Activated CD4-positive, alpha-beta memory T cell treated with anti-CD3 and anti-CD28 coated beads, Interleukin-2, amount 10 ng/mL, durations not matched to agents 7 days and 5 days (primary cell): Measurements from ENCODE around the gene EIF4E3. TPM values are rescaled to one million over a fixed set of nuclear protein-coding genes. Genes with fewer than 3 reads are reported as not detected.

Source experiments
- CTCF ChIA-PET: fragments of 350-600 bp; sonication (Branson Sonifier 250); formaldehyde crosslinking; loops from one replicate; lab custom pipeline; 2021; ENCODE audit warnings: antibody characterized with exemption, inconsistent platforms; lab: Charles Lee
- POLR2A ChIA-PET: fragments of 350-600 bp; sonication (Branson Sonifier 250); formaldehyde crosslinking; loops from one replicate; lab custom pipeline; 2021; ENCODE audit warnings: antibody characterized with exemption; lab: Charles Lee
- DNase-seq: peaks from one replicate; pipeline ENCODE4 v3.0.0-alpha.2; 2020
- H3K27ac Mint-ChIP-seq: one replicate; pipeline ENCODE4 v1.8.0; 2021; ENCODE audit warnings: mild to moderate bottlenecking, mixed read lengths
- H3K27me3 Mint-ChIP-seq: one replicate; pipeline ENCODE4 v1.8.0; 2021; ENCODE audit warnings: mixed read lengths
- H3K36me3 Mint-ChIP-seq: one replicate; pipeline ENCODE4 v1.8.0; 2021; ENCODE audit warnings: low read depth, mixed read lengths
- H3K4me1 Mint-ChIP-seq: one replicate; pipeline ENCODE4 v1.8.0; 2021; ENCODE audit warnings: mixed read lengths
- H3K4me3 Mint-ChIP-seq: one replicate; pipeline ENCODE4 v1.8.0; 2021; ENCODE audit warnings: mild to moderate bottlenecking, mixed read lengths
- H3K9me3 Mint-ChIP-seq: one replicate; pipeline ENCODE4 v1.8.0; 2021; ENCODE audit warnings: mixed read lengths
- total RNA-seq, 2 experiments: library from RNA; stranded (reverse); gene quantifications; one replicate each; pipeline ENCODE4 v1.2.3, GENCODE V29; 2021

Gene EIF4E3
- total RNA-seq: 10 to 100 TPM; 76.9 TPM

DNA sequence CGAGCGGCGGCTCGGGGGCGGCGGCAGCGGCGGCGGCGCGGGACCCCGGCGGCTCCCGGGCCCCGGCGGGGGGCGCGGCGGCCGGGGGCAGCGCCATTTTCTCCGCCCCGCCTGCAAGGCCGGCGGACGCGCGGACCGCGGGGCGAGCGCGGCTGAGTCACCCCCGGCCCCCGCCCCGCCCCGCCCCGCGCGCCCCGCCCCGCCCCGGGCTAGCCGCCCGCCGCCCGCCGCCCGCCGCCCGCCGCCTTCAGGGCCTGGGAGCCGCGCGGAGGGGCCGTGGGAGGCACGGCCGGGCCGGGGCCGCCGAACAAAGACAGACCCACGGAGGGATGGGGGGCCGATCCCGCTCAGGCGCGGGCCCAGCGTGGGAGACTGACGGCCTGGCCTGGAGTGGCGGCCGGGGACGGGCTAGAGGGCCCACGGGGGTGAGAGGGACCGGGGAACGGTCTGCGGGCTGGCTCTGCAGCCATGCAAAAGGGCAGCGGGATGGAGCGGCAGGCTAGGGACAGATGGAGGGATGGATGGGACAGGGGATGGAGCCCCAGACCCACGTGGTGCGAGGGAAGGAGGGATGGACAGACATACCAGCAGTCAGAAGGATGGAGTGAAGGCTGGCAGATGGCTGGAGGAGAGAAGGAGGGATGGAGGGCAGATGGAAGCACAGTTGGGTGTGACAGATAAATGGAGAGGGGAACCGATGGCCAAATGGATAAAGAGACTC, at the start of gene EIF4E3:
Gene EIF4E3 (minus strand): TSS at position 132 of the 721 bp plus-strand sequence. CDS start 35 bp downstream, at position 97.
- Mint-ChIP-seq H3K36me3 (peaks cover 32% of the 10 kb centered on the region), H3K4me3 (peak within 1 kb of the TSS; percentile 94), H3K27ac (peak within 1 kb of the TSS; percentile 94), H3K9me3 (no peaks in the 10 kb centered on the region), H3K4me1 (peaks cover 69% of the 10 kb centered on the region), H3K27me3 (no peaks in the 10 kb centered on the region)
- ChIA-PET CTCF (interaction anchor here (1.6 to 3.0 kb wide), 2 partner anchors 8 to 14 kb away, joined by 5 to 13 read pairs; no protein-coding TSS in a partner anchor), POLR2A (interaction anchor here (0.7 to 2.5 kb wide), 7 partner anchors 14 to 722 kb away, joined by 3 to 11 read pairs (median 7); partner anchors contain the start of gene FOXP1)
- peak; percentile 50 for DNase-seq

DNA sequence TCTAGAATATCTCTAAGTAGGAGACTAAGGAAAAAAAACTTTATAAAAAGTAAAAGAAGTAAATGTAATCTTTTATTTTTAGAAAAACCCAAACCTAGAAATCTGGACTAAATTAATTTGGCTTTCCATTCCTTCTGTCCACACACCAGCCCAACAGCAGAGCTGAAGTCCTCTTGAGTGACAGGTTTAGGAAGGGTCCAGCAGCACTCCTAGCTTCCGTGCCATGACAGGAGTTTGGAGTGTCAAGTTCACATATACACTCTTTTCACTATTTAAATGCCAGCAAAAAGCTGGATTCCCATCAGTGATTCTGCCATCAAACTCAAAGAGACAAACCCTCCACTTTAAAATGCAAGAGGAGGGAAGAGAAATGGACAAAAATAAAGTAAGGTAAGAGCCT, 46.7 kb upstream of the EIF4E3 start:
- Mint-ChIP-seq H3K27ac (no peak overlapping the region), H3K4me3 (no peak overlapping the region), H3K4me1 (peaks cover 9% of the 10 kb centered on the region), H3K27me3 (peaks cover 3% of the 10 kb centered on the region), H3K36me3 (no peaks in the 10 kb centered on the region), H3K9me3 (no peaks in the 10 kb centered on the region)
- ChIA-PET CTCF (no interaction called here), POLR2A (no interaction called here)
- no peak for DNase-seq

DNA sequence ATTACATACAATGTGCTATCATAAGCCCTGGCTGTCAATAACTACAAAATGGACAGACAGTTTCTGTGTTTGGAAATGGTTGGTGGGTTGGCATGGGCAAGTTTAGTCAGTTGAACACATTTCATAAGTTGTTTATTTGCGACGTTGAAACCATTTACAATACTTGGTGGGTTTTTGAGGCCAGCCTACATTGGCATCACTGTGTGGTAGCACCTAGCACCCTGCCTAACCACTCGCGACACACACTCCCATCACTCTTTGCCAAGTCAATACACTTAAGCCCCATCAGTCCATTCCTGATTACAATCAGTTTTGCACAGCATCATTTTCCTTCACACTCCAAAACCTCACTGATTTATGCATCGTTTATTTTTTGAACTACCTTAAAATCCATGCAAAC, 45.9 kb upstream of the EIF4E3 start:
- Mint-ChIP-seq H3K4me1 (peaks cover 4% of the 10 kb centered on the region), H3K36me3 (no peaks in the 10 kb centered on the region), H3K27me3 (peaks cover 5% of the 10 kb centered on the region), H3K4me3 (no peak overlapping the region), H3K9me3 (no peaks in the 10 kb centered on the region), H3K27ac (no peak overlapping the region)
- DNase-seq: no peak
- CTCF ChIA-PET: no interaction called here
- POLR2A ChIA-PET: no interaction called here

DNA sequence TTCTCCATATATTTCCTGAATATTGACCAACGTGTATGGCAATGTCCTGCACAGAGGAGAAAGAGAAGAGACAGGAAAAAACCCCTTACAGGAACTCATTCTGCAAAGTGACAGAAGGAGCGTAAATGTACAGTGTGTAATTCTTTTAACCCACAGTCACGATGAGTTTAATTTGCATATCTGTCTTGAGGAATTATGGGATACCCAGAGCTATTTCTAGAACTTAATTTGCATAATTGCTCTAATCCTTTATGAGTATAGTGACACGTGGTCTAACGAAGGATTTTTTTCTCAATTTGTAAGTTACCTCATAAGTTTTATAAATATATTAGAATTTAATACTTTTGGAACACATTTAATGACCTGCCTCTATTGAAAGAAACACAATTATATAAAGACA, 38.2 kb upstream of the EIF4E3 start:
- no peaks in the 10 kb centered on the region for H3K9me3 Mint-ChIP-seq
- no peak overlapping the region for H3K27ac Mint-ChIP-seq
- H3K36me3 Mint-ChIP-seq: no peaks in the 10 kb centered on the region
- no peaks in the 10 kb centered on the region for H3K4me1 Mint-ChIP-seq
- POLR2A ChIA-PET: interaction anchor here (0.7 to 0.9 kb wide), 2 partner anchors 13 to 17 kb away, joined by 3 read pairs; no protein-coding TSS in a partner anchor
- no peak for DNase-seq
- CTCF ChIA-PET: interaction anchor here (0.6 to 1.4 kb wide), 2 partner anchors 52 to 420 kb away, joined by 3 to 5 read pairs; no protein-coding TSS in a partner anchor
- H3K27me3 Mint-ChIP-seq: peaks cover 17% of the 10 kb centered on the region
- H3K4me3 Mint-ChIP-seq: no peak overlapping the region

DNA sequence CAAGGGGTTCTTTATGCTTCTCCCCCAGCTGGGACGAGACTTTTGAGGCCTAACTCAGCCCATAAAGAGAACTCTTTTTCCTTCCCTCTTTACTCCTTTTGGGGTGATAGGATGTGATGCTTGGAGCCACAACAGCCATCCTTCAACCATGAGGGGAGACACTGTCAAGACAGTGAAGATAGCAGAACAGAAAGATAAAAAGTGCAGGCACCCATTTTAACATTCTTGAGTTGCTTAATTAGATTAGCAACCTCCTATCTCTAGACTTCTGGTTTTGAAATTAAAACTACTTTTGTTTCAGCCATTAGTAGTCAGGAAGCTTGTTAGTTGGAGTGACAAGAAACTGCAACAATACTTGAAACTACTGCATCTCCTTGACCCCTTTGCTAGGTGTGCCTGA, 34.9 kb upstream of the EIF4E3 start:
- DNase-seq: no peak
- Mint-ChIP-seq H3K36me3 (peaks cover 3% of the 10 kb centered on the region), H3K4me1 (peaks cover 5% of the 10 kb centered on the region), H3K4me3 (no peak overlapping the region), H3K27me3 (peaks cover 39% of the 10 kb centered on the region), H3K27ac (no peak overlapping the region), H3K9me3 (no peaks in the 10 kb centered on the region)
- CTCF ChIA-PET: no interaction called here
- POLR2A ChIA-PET: no interaction called here

DNA sequence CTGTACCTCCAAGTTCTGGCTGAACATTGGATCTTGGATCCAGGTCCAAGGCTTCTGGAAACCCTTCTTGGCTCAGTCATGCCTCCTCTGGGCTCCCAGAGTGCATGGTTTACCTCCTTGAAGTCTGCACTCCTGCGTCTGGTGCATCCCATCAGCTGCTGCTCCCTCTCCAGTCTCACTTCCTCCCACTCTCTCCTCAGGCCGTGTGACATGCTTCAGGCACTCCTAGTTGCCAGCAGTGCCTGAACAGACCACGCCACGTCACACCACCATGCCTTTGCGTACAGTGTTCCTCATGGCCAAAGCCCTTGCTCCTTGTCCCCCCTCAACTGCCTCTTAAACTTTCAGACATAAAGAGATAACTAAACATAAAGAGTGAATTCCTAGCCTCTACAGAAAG, 34.2 kb upstream of the EIF4E3 start:
- ChIA-PET CTCF (no interaction called here), POLR2A (no interaction called here)
- no peaks in the 10 kb centered on the region for H3K9me3 Mint-ChIP-seq
- no peak for DNase-seq
- H3K4me1 Mint-ChIP-seq: peaks cover 6% of the 10 kb centered on the region
- H3K27ac Mint-ChIP-seq: no peak overlapping the region
- H3K27me3 Mint-ChIP-seq: peaks cover 43% of the 10 kb centered on the region
- H3K4me3 Mint-ChIP-seq: no peak overlapping the region
- peaks cover 3% of the 10 kb centered on the region for H3K36me3 Mint-ChIP-seq

DNA sequence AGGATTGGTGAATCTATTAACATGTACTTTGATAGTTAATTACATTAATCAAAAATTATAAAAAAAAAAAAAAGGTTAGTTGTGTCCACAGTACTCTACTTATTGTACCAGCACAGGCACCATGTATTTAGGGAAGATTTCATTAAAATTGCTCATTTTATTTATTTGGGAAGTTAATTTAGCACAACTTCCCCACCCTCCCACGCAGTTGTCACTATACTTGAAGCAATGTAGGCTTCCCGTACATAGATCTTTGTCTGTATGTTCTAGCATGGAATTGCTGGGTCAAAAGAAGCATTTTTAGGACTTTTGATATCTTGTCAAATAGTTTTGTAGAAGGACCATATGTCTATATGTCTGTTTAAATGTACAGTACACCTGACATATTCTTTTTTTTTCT, 32.9 kb upstream of the EIF4E3 start:
- H3K9me3 Mint-ChIP-seq: no peaks in the 10 kb centered on the region
- H3K27me3 Mint-ChIP-seq: peaks cover 39% of the 10 kb centered on the region
- H3K4me1 Mint-ChIP-seq: peaks cover 6% of the 10 kb centered on the region
- ChIA-PET POLR2A (no interaction called here), CTCF (no interaction called here)
- peaks cover 3% of the 10 kb centered on the region for H3K36me3 Mint-ChIP-seq
- no peak for DNase-seq
- no peak overlapping the region for H3K4me3 Mint-ChIP-seq
- H3K27ac Mint-ChIP-seq: no peak overlapping the region

DNA sequence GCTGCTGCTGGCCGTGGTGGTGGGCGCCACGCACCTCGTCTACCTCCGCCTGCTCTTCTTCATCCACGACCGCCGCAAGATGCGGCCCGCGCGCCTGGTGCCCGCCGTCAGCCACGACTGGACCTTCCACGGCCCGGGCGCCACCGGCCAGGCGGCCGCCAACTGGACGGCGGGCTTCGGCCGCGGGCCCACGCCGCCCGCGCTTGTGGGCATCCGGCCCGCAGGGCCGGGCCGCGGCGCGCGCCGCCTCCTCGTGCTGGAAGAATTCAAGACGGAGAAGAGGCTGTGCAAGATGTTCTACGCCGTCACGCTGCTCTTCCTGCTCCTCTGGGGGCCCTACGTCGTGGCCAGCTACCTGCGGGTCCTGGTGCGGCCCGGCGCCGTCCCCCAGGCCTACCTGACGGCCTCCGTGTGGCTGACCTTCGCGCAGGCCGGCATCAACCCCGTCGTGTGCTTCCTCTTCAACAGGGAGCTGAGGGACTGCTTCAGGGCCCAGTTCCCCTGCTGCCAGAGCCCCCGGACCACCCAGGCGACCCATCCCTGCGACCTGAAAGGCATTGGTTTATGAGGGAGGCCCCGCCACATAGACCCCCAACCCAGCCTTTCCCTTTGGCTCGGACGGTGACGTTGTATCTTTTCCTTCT, 29.5 kb upstream of the EIF4E3 start:
- peak overlapping the region; percentile 57 for H3K4me3 Mint-ChIP-seq
- no peak overlapping the region for H3K27ac Mint-ChIP-seq
- H3K9me3 Mint-ChIP-seq: no peaks in the 10 kb centered on the region
- H3K27me3 Mint-ChIP-seq: peaks cover 52% of the 10 kb centered on the region
- H3K4me1 Mint-ChIP-seq: peaks cover 9% of the 10 kb centered on the region
- peaks cover 3% of the 10 kb centered on the region for H3K36me3 Mint-ChIP-seq
- ChIA-PET POLR2A (interaction anchor here (0.8 to 1.2 kb wide), 3 partner anchors 24 to 31 kb away, joined by 3 read pairs; partner anchors contain the start of gene PROK2), CTCF (interaction anchor here (0.6 to 0.7 kb wide), 2 partner anchors 18 to 589 kb away, joined by 4 read pairs; no protein-coding TSS in a partner anchor)
- DNase-seq: no peak

DNA sequence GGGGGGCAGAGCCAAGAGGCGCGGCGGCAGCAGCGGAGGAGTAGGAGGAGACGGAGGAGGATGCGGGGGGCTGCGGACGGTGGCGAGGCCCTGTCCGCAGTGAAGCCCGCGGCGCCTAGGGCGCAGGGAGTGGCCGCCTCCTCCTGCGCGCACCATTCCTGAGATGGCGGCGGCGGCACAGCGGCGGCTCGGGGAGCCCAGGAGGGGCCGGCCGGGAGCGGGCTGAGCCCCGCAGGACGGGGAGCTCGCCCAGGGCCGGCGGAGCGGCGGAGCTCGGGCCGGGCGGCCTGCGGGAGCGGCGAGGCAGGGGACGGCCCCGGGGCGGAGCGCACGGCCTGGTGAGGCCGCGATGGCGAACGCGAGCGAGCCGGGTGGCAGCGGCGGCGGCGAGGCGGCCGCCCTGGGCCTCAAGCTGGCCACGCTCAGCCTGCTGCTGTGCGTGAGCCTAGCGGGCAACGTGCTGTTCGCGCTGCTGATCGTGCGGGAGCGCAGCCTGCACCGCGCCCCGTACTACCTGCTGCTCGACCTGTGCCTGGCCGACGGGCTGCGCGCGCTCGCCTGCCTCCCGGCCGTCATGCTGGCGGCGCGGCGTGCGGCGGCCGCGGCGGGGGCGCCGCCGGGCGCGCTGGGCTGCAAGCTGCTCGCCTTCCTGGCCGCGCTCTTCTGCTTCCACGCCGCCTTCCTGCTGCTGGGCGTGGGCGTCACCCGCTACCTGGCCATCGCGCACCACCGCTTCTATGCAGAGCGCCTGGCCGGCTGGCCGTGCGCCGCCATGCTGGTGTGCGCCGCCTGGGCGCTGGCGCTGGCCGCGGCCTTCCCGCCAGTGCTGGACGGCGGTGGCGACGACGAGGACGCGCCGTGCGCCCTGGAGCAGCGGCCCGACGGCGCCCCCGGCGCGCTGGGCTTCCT, 28.8 kb upstream of the EIF4E3 start, which contains the start of gene GPR27:
Gene GPR27 (plus strand): TSS at position 155 of the 909 bp plus-strand sequence. CDS start 195 bp downstream, at position 350.
- POLR2A ChIA-PET: interaction anchor here (0.8 to 1.2 kb wide), 3 partner anchors 24 to 32 kb away, joined by 3 read pairs; partner anchors contain the start of gene PROK2
- H3K4me3 Mint-ChIP-seq: peak within 1 kb of the TSS; percentile 57
- H3K27me3 Mint-ChIP-seq: peaks cover 50% of the 10 kb centered on the region
- peak; percentile 26 for DNase-seq
- H3K9me3 Mint-ChIP-seq: no peaks in the 10 kb centered on the region
- no peak within 1 kb of the TSS for H3K27ac Mint-ChIP-seq
- peaks cover 9% of the 10 kb centered on the region for H3K4me1 Mint-ChIP-seq
- peaks cover 3% of the 10 kb centered on the region for H3K36me3 Mint-ChIP-seq
- CTCF ChIA-PET: no interaction called here

DNA sequence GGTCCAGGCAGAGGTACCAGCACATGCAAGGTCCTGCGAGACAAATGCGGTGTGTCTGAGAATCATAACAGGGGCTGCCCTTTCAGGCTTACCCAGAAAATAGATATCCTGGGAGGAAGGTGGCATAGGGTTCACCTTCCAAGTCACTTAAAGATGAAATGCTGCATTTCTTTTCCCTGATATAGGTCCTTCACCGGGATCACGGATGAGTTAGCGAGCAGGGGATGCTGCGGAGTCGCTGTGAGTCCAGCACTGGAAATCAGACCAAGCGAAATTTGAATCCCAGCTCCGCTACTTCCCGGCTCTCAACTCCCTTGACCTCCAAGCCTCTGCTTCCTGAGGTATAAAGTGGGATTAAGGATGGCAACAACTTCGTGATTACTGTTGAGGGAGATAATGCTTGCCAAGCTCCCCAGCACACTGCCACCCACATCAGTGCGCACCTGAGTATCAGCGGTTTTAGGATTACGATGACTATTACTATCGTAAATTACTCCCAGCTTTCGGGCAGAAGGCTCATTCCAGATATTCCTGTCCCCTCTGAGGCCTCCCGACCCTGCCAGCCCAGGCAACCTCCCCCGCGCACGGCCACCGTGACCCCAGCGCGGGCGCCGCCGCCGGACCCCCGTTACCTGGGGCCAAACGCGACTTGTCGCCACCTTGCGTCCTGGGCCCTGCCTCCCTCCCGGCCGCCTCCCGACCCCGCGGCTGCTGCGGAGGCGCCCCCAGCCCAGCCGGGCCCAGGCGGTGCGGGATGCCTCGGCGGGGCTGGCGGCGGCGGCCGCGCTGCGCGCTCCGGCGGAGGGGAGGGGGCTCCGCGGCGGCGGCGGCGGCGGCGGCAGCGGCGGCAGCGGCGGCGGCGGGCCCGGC, 27.9 kb upstream of the EIF4E3 start:
- POLR2A ChIA-PET: interaction anchor here (1.2 kb wide), 1 partner anchor 32 kb away, joined by 3 read pairs; the partner anchor contains the start of gene PROK2
- peaks cover 55% of the 10 kb centered on the region for H3K27me3 Mint-ChIP-seq

DNA sequence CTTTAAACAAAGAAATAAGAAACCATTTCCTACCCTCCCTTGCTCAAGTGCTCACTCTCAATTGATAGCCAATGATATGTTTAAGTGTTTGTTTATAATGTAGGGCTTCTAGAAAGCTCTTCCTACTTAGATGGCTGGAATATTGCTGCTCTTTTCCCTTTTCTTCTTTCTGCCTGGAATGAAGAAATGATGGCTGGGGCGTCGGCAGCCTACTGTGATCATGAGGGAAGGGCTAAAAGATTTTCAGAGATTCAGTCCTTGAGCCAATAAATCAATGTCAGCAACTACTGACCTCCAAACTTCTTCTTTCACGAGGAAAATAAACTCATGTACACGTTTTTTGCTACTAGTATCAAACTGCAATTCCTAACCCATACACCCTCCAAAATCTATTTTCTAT, 26.4 kb upstream of the EIF4E3 start:
- Mint-ChIP-seq H3K36me3 (peaks cover 3% of the 10 kb centered on the region), H3K27ac (no peak overlapping the region), H3K4me1 (peaks cover 9% of the 10 kb centered on the region), H3K4me3 (no peak overlapping the region), H3K27me3 (peaks cover 44% of the 10 kb centered on the region), H3K9me3 (no peaks in the 10 kb centered on the region)
- no peak for DNase-seq
- CTCF ChIA-PET: no interaction called here
- POLR2A ChIA-PET: no interaction called here

More for the DNA sequence above, 27.9 kb upstream of the EIF4E3 start:
- peak overlapping the region; percentile 57 for H3K4me3 Mint-ChIP-seq
- H3K36me3 Mint-ChIP-seq: peaks cover 3% of the 10 kb centered on the region
- CTCF ChIA-PET: no interaction called here
- no peak overlapping the region for H3K27ac Mint-ChIP-seq
- peaks cover 9% of the 10 kb centered on the region for H3K4me1 Mint-ChIP-seq
- no peak for DNase-seq
- H3K9me3 Mint-ChIP-seq: no peaks in the 10 kb centered on the region

DNA sequence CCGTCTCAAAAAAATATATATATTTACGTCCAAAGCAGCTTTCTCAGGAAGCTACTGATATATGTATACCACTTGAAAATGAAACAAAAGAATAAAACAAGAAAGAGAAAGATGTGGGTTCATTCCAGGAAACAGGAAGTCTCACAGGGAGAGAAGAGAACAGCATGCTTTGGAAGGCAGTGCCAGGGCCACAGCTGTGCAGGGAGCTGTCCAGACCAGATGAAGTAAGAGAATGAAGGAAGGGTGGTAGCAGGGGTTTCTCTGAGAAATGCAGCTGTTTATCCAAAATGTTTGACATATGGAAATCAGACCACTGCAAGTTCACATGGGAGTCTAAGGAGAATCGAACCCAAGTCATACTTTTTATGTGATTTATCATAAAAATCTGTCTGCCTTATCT, 19.5 kb upstream of the EIF4E3 start:
- no peak overlapping the region for H3K4me3 Mint-ChIP-seq
- no peaks in the 10 kb centered on the region for H3K4me1 Mint-ChIP-seq
- H3K27me3 Mint-ChIP-seq: peaks cover 24% of the 10 kb centered on the region
- no peak overlapping the region for H3K27ac Mint-ChIP-seq
- peaks cover 9% of the 10 kb centered on the region for H3K36me3 Mint-ChIP-seq
- peaks cover 34% of the 10 kb centered on the region for H3K9me3 Mint-ChIP-seq
- DNase-seq: no peak
- CTCF ChIA-PET: no interaction called here
- POLR2A ChIA-PET: no interaction called here
